A673 (cell line): ENCODE data around the gene EFS. TPM values are rescaled to one million over a fixed set of nuclear protein-coding genes. Genes with fewer than 3 reads are reported as not detected.

ENCODE experiments used
- BruUV-seq: library from RNA; stranded (reverse); fragments of 400-500 nt; replicated peaks from 2 replicates; lab custom pipeline; 2021; lab: Mats Ljungman, UMichigan
- CTCF ChIA-PET: fragments of 300-600 bp; sonication (Branson Sonifier 250); formaldehyde crosslinking; loops from one replicate; lab custom pipeline; 2022; ENCODE audit warnings: antibody characterized with exemption; lab: Charles Lee
- POLR2A ChIA-PET: fragments of 300-600 bp; sonication (Branson Sonifier 250); formaldehyde crosslinking; loops from one replicate; lab custom pipeline; 2022; ENCODE audit warnings: antibody characterized with exemption; ENCODE audit not compliant: low non-redundant PET; lab: Charles Lee
- DNase-seq: peaks from one replicate; pipeline ENCODE4 v3.0.0-alpha.2; 2015; ENCODE audit warnings: low spot score
- H3K27ac ChIP-seq: fragments of 200-600 bp; sonication (generic); 2 replicates; pipeline ENCODE4 v1.5.1; 2016; ENCODE audit warnings: mixed run types, low read depth, mild to moderate bottlenecking, mixed read lengths, antibody characterized with exemption, low read length; ENCODE audit not compliant: poor library complexity, severe bottlenecking
- H3K27me3 ChIP-seq: fragments of 200-600 bp; sonication (generic); replicated peaks from 2 replicates; pipeline ENCODE4 v1.6.1; 2017; ENCODE audit warnings: mixed run types, low read depth, mild to moderate bottlenecking, mixed read lengths, antibody characterized with exemption, low read length; ENCODE audit not compliant: insufficient read depth, poor library complexity
- H3K36me3 ChIP-seq: fragments of 200-600 bp; sonication (generic); 2 replicates; pipeline ENCODE4 v1.6.1; 2016; ENCODE audit warnings: mixed run types, mild to moderate bottlenecking, mixed read lengths, antibody characterized with exemption, low read length; ENCODE audit not compliant: insufficient read depth, poor library complexity, severe bottlenecking
- H3K4me1 ChIP-seq: fragments of 200-600 bp; sonication (generic); 2 replicates; pipeline ENCODE4 v1.6.1; 2017; ENCODE audit warnings: mixed run types, mild to moderate bottlenecking, mixed read lengths, antibody characterized with exemption, low read length; ENCODE audit not compliant: insufficient read depth, poor library complexity, severe bottlenecking
- H3K4me3 ChIP-seq: fragments of 200-600 bp; sonication (generic); 2 replicates; pipeline ENCODE4 v1.5.1; 2016; ENCODE audit warnings: low read depth, mixed run types, mild to moderate bottlenecking, mixed read lengths, low read length; ENCODE audit not compliant: poor library complexity, severe bottlenecking
- H3K9me3 ChIP-seq: fragments of 200-600 bp; sonication (generic); 2 replicates; pipeline ENCODE4 v1.6.1; 2016; ENCODE audit warnings: mixed run types, low read depth, mild to moderate bottlenecking, mixed read lengths, antibody characterized with exemption, low read length; ENCODE audit not compliant: poor library complexity, severe bottlenecking
- CTCF ChIP-seq: fragments of 300-800, 200-600 bp; sonication (generic); conservative IDR thresholded peaks from 2 replicates; pipeline ENCODE4 v1.5.1; 2017; ENCODE audit warnings: low read depth, mild to moderate bottlenecking, antibody characterized with exemption, low read length, moderate library complexity, mixed read lengths
- EZH2 ChIP-seq: fragments of 200-600 bp; sonication (generic); IDR thresholded peaks from 2 replicates; pipeline ENCODE4 v1.6.1; 2017; ENCODE audit warnings: borderline replicate concordance, low read depth, mild to moderate bottlenecking, mixed read lengths, antibody characterized with exemption, low read length; ENCODE audit not compliant: poor library complexity, severe bottlenecking
- intact Hi-C: fragments of 100-400 bp; cut with micrococcal nuclease; formaldehyde crosslinking; loops from one replicate; pipeline ENCODE4 v1.10.0; 2022; ENCODE audit not compliant: unreplicated experiment
- total RNA-seq: library from RNA; stranded (reverse); gene quantifications from 2 replicates; pipeline ENCODE4 v1.2.3, GENCODE V29; 2021

EFS gene
- total RNA-seq, 1 experiment from 2014 or later: 55.9 TPM

GRCh38 chr14:23358553-23359166 lies 6.3 kb downstream of the EFS start:
- Histone ChIP-seq H3K4me3 (no peak overlapping the region), H3K4me1 (peaks cover 4% of the 10 kb centered on the region), H3K36me3 (peaks cover 64% of the 10 kb centered on the region), H3K9me3 (no peaks in the 10 kb centered on the region), H3K27me3 (no peaks in the 10 kb centered on the region), H3K27ac (no peak overlapping the region)
- DNase-seq: no peak
- ChIA-PET POLR2A (interaction anchor here (0.6 kb wide), 1 partner anchor 123 kb away, joined by 3 read pairs; no protein-coding TSS in a partner anchor), CTCF (interaction anchor here (0.6 kb wide), 1 partner anchor 751 kb away, joined by 3 read pairs; no protein-coding TSS in a partner anchor)
- no TSS peak for BruUV-seq
- no peak for TF ChIP-seq CTCF
- no peak for TF ChIP-seq EZH2
- intact Hi-C loops: no loop called here

GRCh38 chr14:23358042-23358441 lies 6.9 kb downstream of the EFS start:
- H3K9me3 ChIP-seq: no peaks in the 10 kb centered on the region
- peaks cover 59% of the 10 kb centered on the region for H3K36me3 ChIP-seq
- DNase-seq: no peak
- ChIA-PET POLR2A (interaction anchor here (0.6 kb wide), 1 partner anchor 123 kb away, joined by 3 read pairs; no protein-coding TSS in a partner anchor), CTCF (interaction anchor here (0.6 kb wide), 1 partner anchor 752 kb away, joined by 3 read pairs; no protein-coding TSS in a partner anchor)
- no peak overlapping the region for H3K27ac ChIP-seq
- TF ChIP-seq EZH2 (no peak), CTCF (no peak)
- intact Hi-C loops: no loop called here
- no TSS peak for BruUV-seq
- H3K4me3 ChIP-seq: no peak overlapping the region
- no peaks in the 10 kb centered on the region for H3K4me1 ChIP-seq
- H3K27me3 ChIP-seq: no peaks in the 10 kb centered on the region

- BruUV-seq: no TSS peak
Observed at GRCh38 chr14:23357261-23357660, 7.7 kb downstream of the EFS start.

More at GRCh38 chr14:23357261-23357660, 7.7 kb downstream of the EFS start:
- ChIA-PET POLR2A (no interaction called here), CTCF (no interaction called here)
- Histone ChIP-seq H3K36me3 (peaks cover 56% of the 10 kb centered on the region), H3K27me3 (no peaks in the 10 kb centered on the region), H3K27ac (no peak overlapping the region), H3K4me1 (no peaks in the 10 kb centered on the region), H3K9me3 (no peaks in the 10 kb centered on the region), H3K4me3 (no peak overlapping the region)
- intact Hi-C loops: no loop called here
- no peak for DNase-seq
- TF ChIP-seq EZH2 (no peak), CTCF (no peak)
